Neutrophil (primary cell): ENCODE data around the gene STRN4.
A peak's percentile ranks its signal among the peaks of the same experiment; 100 is the strongest.

Experiments used
- H3K27ac ChIP-seq: fragments of 200-600 bp; sonication (generic); 2 replicates; pipeline ENCODE4 v1.5.1; 2016; ENCODE audit warnings: mild to moderate bottlenecking, moderate library complexity
- H3K27me3 ChIP-seq: fragments of 200-600 bp; sonication (generic); 2 replicates; pipeline ENCODE4 v1.6.0; 2016; ENCODE audit warnings: mild to moderate bottlenecking
- H3K36me3 ChIP-seq: fragments of 200-600 bp; sonication (generic); 2 replicates; pipeline ENCODE4 v1.5.1; 2017
- H3K4me1 ChIP-seq, 2 experiments: fragments of 200-600 bp in 1 of 2; sonication (generic) in 1 of 2; 1 replicate in 1 of 2; 2 replicates in 1 of 2; pipeline versions ENCODE4 v1.5.1 to v1.6.1; 2013 to 2016; ENCODE audit warnings: low read depth in 1 of 2, low read length in 1 of 2, mild to moderate bottlenecking in 1 of 2, moderate library complexity in 1 of 2; ENCODE audit not compliant: control insufficient read depth in 1 of 2, insufficient read depth in 1 of 2
- H3K4me3 ChIP-seq, 2 experiments: fragments of 200-600 bp in 1 of 2; sonication (generic) in 1 of 2; 1 replicate in 1 of 2; 2 replicates in 1 of 2; pipeline ENCODE4 v1.5.1; 2013 to 2016; ENCODE audit warnings: low read depth in 1 of 2, low read length in 1 of 2, mild to moderate bottlenecking in 1 of 2, moderate library complexity in 1 of 2
- H3K9me3 ChIP-seq: fragments of 200-600 bp; sonication (generic); 2 replicates; pipeline ENCODE4 v1.5.1; 2016
- CTCF ChIP-seq: fragments of 200-600 bp; sonication (generic); IDR thresholded peaks from 2 replicates; pipeline ENCODE4 v1.5.1; 2016; ENCODE audit warnings: antibody characterized with exemption

STRN4 gene

DNA sequence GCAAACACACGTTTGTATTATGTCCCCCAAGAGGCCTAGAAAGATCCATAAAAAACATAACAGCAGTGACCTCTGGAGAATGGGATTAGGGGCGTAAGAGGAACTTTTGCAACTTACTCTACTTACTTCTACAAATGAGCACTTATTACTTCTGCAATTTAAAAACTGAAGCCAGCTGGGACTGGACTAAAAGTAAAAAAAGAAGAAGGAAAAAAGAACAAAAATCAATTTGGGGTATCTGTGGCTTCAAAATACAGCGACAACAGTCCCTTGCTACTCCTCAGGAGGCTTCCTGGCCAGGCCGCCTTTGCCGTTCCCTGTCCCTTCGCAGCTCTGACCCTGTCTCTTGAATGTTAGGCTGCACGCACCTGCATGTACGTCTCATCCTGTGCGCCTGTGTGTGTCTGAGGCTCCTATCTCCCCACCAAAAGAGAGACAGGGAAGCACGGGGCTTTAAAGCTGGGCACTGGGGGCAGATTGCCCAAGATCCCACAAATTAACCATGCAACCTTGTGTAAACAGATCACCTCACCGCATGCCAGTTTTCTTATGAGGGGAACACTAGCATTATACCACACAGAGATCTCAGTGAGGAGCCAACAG is 12.5 kb downstream of the STRN4 start:
- Histone ChIP-seq H3K4me3 (peak overlapping the region; percentile 36 to 69), H3K9me3 (no peaks in the 10 kb centered on the region), H3K27me3 (no peaks in the 10 kb centered on the region), H3K27ac (peak overlapping the region; percentile 97), H3K36me3 (peaks cover 62% of the 10 kb centered on the region), H3K4me1 (peaks cover 58 to 59% of the 10 kb centered on the region in 2 experiments)
- TF ChIP-seq CTCF, result no peak

GRCh38 chr19:46732966-46733689 is 13.1 kb downstream of the STRN4 start:
- Histone ChIP-seq H3K9me3 (no peaks in the 10 kb centered on the region), H3K4me1 (peaks cover 62 to 64% of the 10 kb centered on the region in 2 experiments), H3K27me3 (no peaks in the 10 kb centered on the region), H3K36me3 (peaks cover 62% of the 10 kb centered on the region), H3K27ac (peak overlapping the region; percentile 97), H3K4me3 (peak overlapping the region; percentile 36 to 69)
- peak; percentile 54 for TF ChIP-seq CTCF

DNA sequence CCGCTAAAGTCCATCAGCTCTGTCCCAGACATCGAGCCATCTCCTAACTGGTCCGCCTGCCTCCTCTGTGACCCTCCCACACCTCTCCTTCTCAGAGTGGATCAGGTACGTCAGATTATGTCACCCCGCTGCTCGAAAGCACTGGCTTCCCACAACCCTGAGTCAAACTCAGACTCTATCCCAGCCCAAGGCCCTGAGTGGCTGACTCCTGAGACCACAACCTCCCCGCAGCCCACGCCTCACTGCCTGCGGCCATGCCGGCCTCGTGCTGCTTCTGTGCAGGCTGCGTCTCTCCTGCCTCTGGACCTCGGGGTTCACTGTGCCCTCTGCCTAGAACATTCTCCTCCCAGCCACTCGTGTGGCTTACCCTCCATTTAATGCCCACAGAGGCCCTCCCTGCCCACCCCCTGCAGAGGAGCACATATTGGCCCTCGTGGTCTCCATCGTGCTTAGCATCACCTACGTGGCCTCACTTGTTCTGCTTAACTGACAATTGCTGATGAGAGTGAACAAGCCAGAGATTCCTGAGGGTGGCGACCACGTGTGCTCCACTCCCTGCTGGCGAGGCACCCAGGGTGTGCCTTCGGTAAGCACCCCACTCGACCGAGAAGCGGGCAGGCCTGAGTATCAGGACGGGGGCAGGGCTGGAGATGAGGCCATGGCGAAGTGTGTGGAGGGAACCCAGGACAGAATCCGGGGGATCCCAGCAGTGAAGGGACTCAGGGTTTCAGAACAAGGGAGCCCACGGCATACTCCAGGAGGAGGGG is 13.9 kb downstream of the STRN4 start:
- H3K36me3 ChIP-seq, result peaks cover 62% of the 10 kb centered on the region
- H3K4me1 ChIP-seq, result peaks cover 62 to 64% of the 10 kb centered on the region in 2 experiments

GRCh38 chr19:46731584-46731983 is 14.7 kb downstream of the STRN4 start:
- Histone ChIP-seq H3K27ac (peak overlapping the region; percentile 97), H3K4me1 (peaks cover 57 to 64% of the 10 kb centered on the region in 2 experiments), H3K9me3 (no peaks in the 10 kb centered on the region), H3K4me3 (peak overlapping the region; percentile 68 to 69), H3K27me3 (no peaks in the 10 kb centered on the region), H3K36me3 (peaks cover 62% of the 10 kb centered on the region)
- TF ChIP-seq CTCF, result no peak

More for the DNA sequence above, 13.9 kb downstream of the STRN4 start:
- TF ChIP-seq CTCF, result no peak
- Histone ChIP-seq H3K27ac (peak overlapping the region; percentile 97), H3K9me3 (no peaks in the 10 kb centered on the region), H3K4me3 (peak overlapping the region; percentile 68 to 69), H3K27me3 (no peaks in the 10 kb centered on the region)

GRCh38 chr19:46731007-46731501 is 15.2 kb downstream of the STRN4 start:
- TF ChIP-seq CTCF, result peak; percentile 18
- H3K27me3 ChIP-seq, result no peaks in the 10 kb centered on the region
- H3K36me3 ChIP-seq, result peaks cover 64% of the 10 kb centered on the region
- H3K4me3 ChIP-seq, result peak overlapping the region; percentile 68 to 69
- peaks cover 57 to 64% of the 10 kb centered on the region in 2 experiments for H3K4me1 ChIP-seq
- H3K9me3 ChIP-seq, result no peaks in the 10 kb centered on the region
- peak overlapping the region; percentile 97 for H3K27ac ChIP-seq
